ENCODE data around the gene GRHPR. TPM values are rescaled to one million over a fixed set of nuclear protein-coding genes. Genes with fewer than 3 reads are reported as not detected.
A peak's percentile ranks its signal among the peaks of the same experiment; 100 is the strongest.

Gene GRHPR
- total and polyA plus RNA-seq, 10 of the 15 experiments (the other 5 are each of a cell fraction or from before 2014, with no cell fraction given) = 52.4 to 194 (median 126) TPM

- no peak for TF ChIP-seq ZBTB4 (CRISPR knock-in tag; IDR thresholded peaks at IDR 0.05)
Observed at GRCh38 chr9:37373621-37374020, 48.9 kb upstream of the GRHPR start (continued).

DNA sequence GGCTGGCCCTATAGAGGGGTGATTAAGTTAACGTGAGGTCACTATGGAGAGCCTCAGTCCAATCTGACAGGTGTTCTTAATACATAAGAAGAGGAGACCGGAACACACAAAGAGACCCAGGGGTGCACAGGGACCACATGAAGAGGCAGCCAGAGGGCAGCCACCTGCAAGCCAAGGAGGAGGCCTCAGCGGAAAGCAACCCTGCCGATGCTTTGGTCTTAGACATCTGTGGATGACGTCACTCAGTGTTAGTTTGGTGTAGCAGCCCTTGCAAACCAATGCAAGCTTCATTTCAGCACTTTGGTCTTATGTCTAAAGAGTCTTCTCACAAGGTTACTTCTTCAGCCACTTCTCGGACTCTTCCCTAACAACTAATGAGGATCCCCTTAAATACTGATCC is 47.6 kb upstream of the GRHPR start:
- peak; percentile 70 for FAIRE-seq
- DNase-seq (ENCODE audit: low read depth, low spot score) = peak; percentile 40
- Histone ChIP-seq H2AFZ (ENCODE audit: control insufficient read depth, low read depth, low read length) (peak overlapping the region; percentile 18), H3K9me3 (replicated peaks; ENCODE audit: control insufficient read depth, insufficient read depth, low read length) (no peaks in the 10 kb centered on the region), H3K9ac (ENCODE audit: control insufficient read depth, insufficient read depth, low read length) (0 out of 2 replicates have a peak overlapping the region, but pooled peaks have one; percentile 2), H3K4me2 (ENCODE audit: control insufficient read depth, insufficient read depth) (peak overlapping the region; percentile 28; the same call in 1 of the 2 replicates), H3K27me3 (replicated peaks in 1 of 2; ENCODE audit: control insufficient read depth in 2 of 2, insufficient read depth in 2 of 2, low read length in 1 of 2) (no peaks in the 10 kb centered on the region), H3K36me3 (ENCODE audit: control insufficient read depth in 2 of 2, insufficient read depth in 2 of 2, low read length in 1 of 2) (no peaks in the 10 kb centered on the region), H3K27ac (ENCODE audit: control insufficient read depth, insufficient read depth) (peak overlapping the region; percentile 97), H3K79me2 (ENCODE audit: control insufficient read depth, insufficient read depth, low read length) (peaks cover 5% of the 10 kb centered on the region), H3K4me1 (ENCODE audit: control insufficient read depth, insufficient read depth, low read length) (peaks cover 89% of the 10 kb centered on the region), H4K20me1 (ENCODE audit: control insufficient read depth, insufficient read depth) (no peaks in the 10 kb centered on the region), H3K4me3 (no peak overlapping the region)
- BruUV-seq (replicated peaks) = no TSS peak
- in situ Hi-C loops (cut with MboI) (no loop called here), intact Hi-C loops (cut with micrococcal nuclease; ENCODE audit: unreplicated experiment) (loop anchor here (10.0 kb wide), 1 partner anchor 380 kb away; no protein-coding TSS in a partner anchor)
- CTCF ChIA-PET = interaction anchor here (1.0 to 13.2 kb wide), 4 partner anchors 8 to 33 kb away, joined by 3 to 220 read pairs (median 28); no protein-coding TSS in a partner anchor
- 73% methylated on average over 6 of the region's 6 CpGs for WGBS (ENCODE audit: insufficient coverage, insufficient replicate concordance, low lambda C conversion rate, missing lambda C conversion rate)
- POLR2A ChIA-PET = interaction anchor here (0.6 to 11.3 kb wide), 8 partner anchors 9 to 256 kb away, joined by 3 to 212 read pairs (median 3); no protein-coding TSS in a partner anchor
- RAD21 ChIA-PET (ENCODE audit: unreplicated experiment) = interaction anchor here (0.6 to 11.6 kb wide), 7 partner anchors 10 to 229 kb away, joined by 3 to 126 read pairs (median 4); no protein-coding TSS in a partner anchor
- SMC1A ChIA-PET (ENCODE audit: uncharacterized antibody, unreplicated experiment) = interaction anchor here (0.7 to 4.0 kb wide), 6 partner anchors 9 to 81 kb away, joined by 3 to 17 read pairs (median 8); no protein-coding TSS in a partner anchor
- ATAC-seq = no peak
- no peak for TF ChIP-seq HDGF (IDR thresholded peaks at IDR 0.05)
- TF ChIP-seq POLR2A (IDR thresholded peaks at IDR 0.05; ENCODE audit: low read depth, low read length) = peak; percentile 34; the same call in 1 of the 2 replicates
- TF ChIP-seq JUNB (IDR thresholded peaks at IDR 0.05) = 0 out of 2 replicates have a peak, but pooled peaks have one; percentile 24
- TF ChIP-seq DPF2 (IDR thresholded peaks at IDR 0.05) = no peak
- TF ChIP-seq ATF7 (IDR thresholded peaks at IDR 0.05; ENCODE audit: low read depth) = peak; percentile 98
- TF ChIP-seq SIN3A (IDR thresholded peaks at IDR 0.05; ENCODE audit: low read depth, low read length) = no peak
- TF ChIP-seq, protein P1, sequence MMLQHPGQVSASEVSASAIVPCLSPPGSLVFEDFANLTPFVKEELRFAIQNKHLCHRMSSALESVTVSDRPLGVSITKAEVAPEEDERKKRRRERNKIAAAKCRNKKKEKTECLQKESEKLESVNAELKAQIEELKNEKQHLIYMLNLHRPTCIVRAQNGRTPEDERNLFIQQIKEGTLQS (IDR thresholded peaks at IDR 0.05; ENCODE audit: borderline replicate concordance, extremely low read depth, low read depth, low read length) = no peak
- TF ChIP-seq ZZZ3 (IDR thresholded peaks at IDR 0.05; ENCODE audit: control insufficient read depth, insufficient read length, low read depth) = no peak
- peak; percentile 83 for TF ChIP-seq TCF3 (IDR thresholded peaks at IDR 0.05; ENCODE audit: borderline replicate concordance, insufficient read depth, low read depth, low read length)
- peak; percentile 57 for TF ChIP-seq EED (IDR thresholded peaks at IDR 0.05; ENCODE audit: low read depth)
- TF ChIP-seq, protein P2, sequence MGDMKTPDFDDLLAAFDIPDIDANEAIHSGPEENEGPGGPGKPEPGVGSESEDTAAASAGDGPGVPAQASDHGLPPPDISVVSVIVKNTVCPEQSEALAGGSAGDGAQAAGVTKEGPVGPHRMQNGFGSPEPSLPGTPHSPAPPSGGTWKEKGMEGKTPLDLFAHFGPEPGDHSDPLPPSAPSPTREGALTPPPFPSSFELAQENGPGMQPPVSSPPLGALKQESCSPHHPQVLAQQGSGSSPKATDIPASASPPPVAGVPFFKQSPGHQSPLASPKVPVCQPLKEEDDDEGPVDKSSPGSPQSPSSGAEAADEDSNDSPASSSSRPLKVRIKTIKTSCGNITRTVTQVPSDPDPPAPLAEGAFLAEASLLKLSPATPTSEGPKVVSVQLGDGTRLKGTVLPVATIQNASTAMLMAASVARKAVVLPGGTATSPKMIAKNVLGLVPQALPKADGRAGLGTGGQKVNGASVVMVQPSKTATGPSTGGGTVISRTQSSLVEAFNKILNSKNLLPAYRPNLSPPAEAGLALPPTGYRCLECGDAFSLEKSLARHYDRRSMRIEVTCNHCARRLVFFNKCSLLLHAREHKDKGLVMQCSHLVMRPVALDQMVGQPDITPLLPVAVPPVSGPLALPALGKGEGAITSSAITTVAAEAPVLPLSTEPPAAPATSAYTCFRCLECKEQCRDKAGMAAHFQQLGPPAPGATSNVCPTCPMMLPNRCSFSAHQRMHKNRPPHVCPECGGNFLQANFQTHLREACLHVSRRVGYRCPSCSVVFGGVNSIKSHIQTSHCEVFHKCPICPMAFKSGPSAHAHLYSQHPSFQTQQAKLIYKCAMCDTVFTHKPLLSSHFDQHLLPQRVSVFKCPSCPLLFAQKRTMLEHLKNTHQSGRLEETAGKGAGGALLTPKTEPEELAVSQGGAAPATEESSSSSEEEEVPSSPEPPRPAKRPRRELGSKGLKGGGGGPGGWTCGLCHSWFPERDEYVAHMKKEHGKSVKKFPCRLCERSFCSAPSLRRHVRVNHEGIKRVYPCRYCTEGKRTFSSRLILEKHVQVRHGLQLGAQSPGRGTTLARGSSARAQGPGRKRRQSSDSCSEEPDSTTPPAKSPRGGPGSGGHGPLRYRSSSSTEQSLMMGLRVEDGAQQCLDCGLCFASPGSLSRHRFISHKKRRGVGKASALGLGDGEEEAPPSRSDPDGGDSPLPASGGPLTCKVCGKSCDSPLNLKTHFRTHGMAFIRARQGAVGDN (IDR thresholded peaks at IDR 0.05) = peak; percentile 84
- TF ChIP-seq PAX5 (IDR thresholded peaks at IDR 0.05; ENCODE audit: borderline replicate concordance, low read depth, low read length) = 0 out of 2 replicates have a peak, but pooled peaks have one; percentile 30
- TF ChIP-seq CHD4 (IDR thresholded peaks at IDR 0.05) = no peak
- no peak for TF ChIP-seq SUPT20H (IDR thresholded peaks at IDR 0.05; ENCODE audit: borderline replicate concordance, control insufficient read depth, low read depth, low read length)
- TF ChIP-seq RAD21 (IDR thresholded peaks at IDR 0.05; ENCODE audit: insufficient read depth, low read depth, low read length) = peak; percentile 64

Data from GM12878 (cell line).